Ascending aorta (tissue), 2 donors: Measurements from ENCODE around the gene DIAPH2. TPM values are rescaled to one million over a fixed set of nuclear protein-coding genes. Genes with fewer than 3 reads are reported as not detected.

Experiments used
- DNase-seq, 2 donors: peaks; one replicate each; pipeline ENCODE4 v3.0.0-alpha.2; 2019; ENCODE audit warnings: low spot score in 2 of 2
- H3K27ac ChIP-seq, 2 donors: fragments of 200-600 bp; sonication (generic); one replicate each; pipeline ENCODE4 v1.5.1; 2016 to 2017; ENCODE audit warnings: mild to moderate bottlenecking in 1 of 2
- H3K27me3 ChIP-seq: fragments of 200-600 bp; sonication (generic); one replicate; pipeline ENCODE4 v1.5.1; 2017
- H3K36me3 ChIP-seq, 2 donors: fragments of 200-600 bp; sonication (generic); one replicate each; pipeline ENCODE4 v1.5.1; 2016
- H3K4me1 ChIP-seq, 2 donors: fragments of 200-600 bp; sonication (generic); one replicate each; pipeline ENCODE4 v1.5.1; 2016 to 2017; ENCODE audit warnings: mild to moderate bottlenecking in 1 of 2
- H3K4me3 ChIP-seq, 2 donors: fragments of 200-600 bp; sonication (generic); one replicate each; pipeline ENCODE4 v1.5.1; 2016 to 2017; ENCODE audit warnings: mild to moderate bottlenecking in 1 of 2
- H3K9me3 ChIP-seq, 2 donors: fragments of 200-600 bp; sonication (generic); one replicate each; pipeline ENCODE4 v1.5.1; 2016
- CTCF ChIP-seq, 3 experiments: fragments of 200-600 bp in 2 of 3; fragments of 450-650 bp in 1 of 3; sonication (generic) in 2 of 3; IDR thresholded peaks; one replicate each; pipeline ENCODE4 v1.5.1; 2016 to 2019; ENCODE audit warnings: antibody characterized with exemption in 3 of 3, mild to moderate bottlenecking in 1 of 3, moderate library complexity in 1 of 3
- intact Hi-C: fragments of 100-400 bp; cut with DNase I; formaldehyde crosslinking; loops from one replicate; pipeline ENCODE4 v1.15.1; 2023
- total RNA-seq: library from RNA; depleted of rRNA; stranded (reverse); fragments of >200 nt; gene quantifications from one replicate; pipeline ENCODE4 v1.1.0, GENCODE V29; 2016

Gene DIAPH2
- total RNA-seq, 1 donor from 2014 or later, result 27.9 TPM

DNA sequence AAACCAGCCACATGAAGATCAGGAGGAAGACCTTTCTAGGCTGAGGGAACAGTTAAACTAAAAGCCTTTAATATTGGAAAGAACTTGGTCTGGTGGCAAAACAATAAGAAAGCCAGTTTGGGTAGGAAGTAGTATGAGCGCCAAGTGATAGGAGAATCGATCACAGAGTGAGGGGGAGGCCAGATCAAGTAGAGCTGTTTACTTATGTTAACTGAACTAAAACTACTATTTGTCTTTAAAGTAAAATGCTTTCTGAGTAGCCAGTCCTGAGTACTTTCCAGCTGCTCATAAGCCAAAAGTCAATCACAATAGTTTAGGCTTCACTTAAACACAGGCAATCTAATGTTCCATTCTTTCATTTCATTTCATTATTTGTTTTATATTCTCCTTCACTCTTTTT, 136.3 kb downstream of the DIAPH2 start:
- Histone ChIP-seq H3K36me3 (no peaks in the 10 kb centered on the region), H3K4me1 (no peaks in the 10 kb centered on the region), H3K4me3 (no peak overlapping the region), H3K27ac (no peak overlapping the region), H3K27me3 (no peaks in the 10 kb centered on the region), H3K9me3 (no peaks in the 10 kb centered on the region)
- TF ChIP-seq CTCF (IDR thresholded peaks at IDR 0.05), result no peak
- intact Hi-C loops, result no loop called here
- DNase-seq, result no peak

DNA sequence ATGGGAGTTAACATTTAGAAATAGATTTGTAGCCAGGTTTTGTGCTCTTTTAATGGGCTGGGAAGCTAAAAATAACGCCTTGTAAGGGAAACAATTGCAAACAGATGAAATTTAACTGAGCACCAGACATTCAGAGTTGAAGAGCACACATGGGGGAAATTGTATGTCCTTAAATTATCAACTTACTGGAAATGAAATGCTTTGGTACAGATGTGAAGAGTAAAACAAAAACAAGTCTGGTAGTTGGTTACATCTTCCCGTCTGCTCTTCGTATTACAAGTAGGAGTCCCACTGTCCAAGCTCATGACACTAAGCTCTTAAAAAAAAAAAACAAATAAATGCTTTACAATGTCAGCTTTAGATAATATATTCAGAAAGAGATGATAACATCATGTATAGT, 139.5 kb downstream of the DIAPH2 start:
- Histone ChIP-seq H3K4me3 (no peak overlapping the region), H3K9me3 (no peaks in the 10 kb centered on the region), H3K4me1 (no peaks in the 10 kb centered on the region), H3K36me3 (no peaks in the 10 kb centered on the region), H3K27ac (no peak overlapping the region), H3K27me3 (no peaks in the 10 kb centered on the region)
- intact Hi-C loops, result no loop called here
- no peak for DNase-seq
- no peak for TF ChIP-seq CTCF (IDR thresholded peaks at IDR 0.05)

DNA sequence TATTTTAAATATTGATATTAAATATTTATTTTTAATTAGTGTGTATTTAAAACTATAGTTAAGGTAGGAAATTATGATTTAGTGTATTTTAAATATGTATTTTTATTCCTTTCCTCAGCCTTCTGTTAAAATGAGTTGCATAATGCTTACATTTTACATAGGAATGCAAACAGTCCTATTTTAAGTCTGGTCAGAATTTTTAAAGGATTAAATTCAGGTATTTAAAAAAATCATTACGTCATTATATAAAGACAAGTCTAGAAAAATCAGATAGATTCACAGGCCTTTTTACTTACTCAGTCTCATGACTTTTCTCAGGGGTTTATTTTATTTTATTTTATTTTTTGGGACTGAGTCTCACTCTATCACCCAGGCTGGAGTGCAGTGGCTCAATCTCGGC, 148.7 kb downstream of the DIAPH2 start:
- DNase-seq, result no peak
- Histone ChIP-seq H3K4me1 (no peaks in the 10 kb centered on the region), H3K4me3 (no peak overlapping the region), H3K9me3 (no peaks in the 10 kb centered on the region), H3K27ac (no peak overlapping the region), H3K27me3 (no peaks in the 10 kb centered on the region), H3K36me3 (no peaks in the 10 kb centered on the region)
- intact Hi-C loops, result no loop called here
- TF ChIP-seq CTCF (IDR thresholded peaks at IDR 0.05), result no peak

GRCh38 chrX:96834137-96834536, 149.5 kb downstream of the DIAPH2 start:
- no peak for TF ChIP-seq CTCF (IDR thresholded peaks at IDR 0.05)

GRCh38 chrX:96835660-96836289, 151.1 kb downstream of the DIAPH2 start:
- H3K36me3 ChIP-seq, result no peaks in the 10 kb centered on the region
- H3K4me3 ChIP-seq, result no peak overlapping the region
- H3K27ac ChIP-seq, result no peak overlapping the region
- TF ChIP-seq CTCF (IDR thresholded peaks at IDR 0.05), result no peak
- no peaks in the 10 kb centered on the region for H3K4me1 ChIP-seq
- no peaks in the 10 kb centered on the region for H3K9me3 ChIP-seq
- no peak for DNase-seq
- intact Hi-C loops, result no loop called here
- no peaks in the 10 kb centered on the region for H3K27me3 ChIP-seq

More at GRCh38 chrX:96834137-96834536, 149.5 kb downstream of the DIAPH2 start:
- Histone ChIP-seq H3K36me3 (no peaks in the 10 kb centered on the region), H3K27me3 (no peaks in the 10 kb centered on the region), H3K9me3 (no peaks in the 10 kb centered on the region), H3K27ac (no peak overlapping the region), H3K4me1 (no peaks in the 10 kb centered on the region), H3K4me3 (no peak overlapping the region)
- no peak for DNase-seq
- intact Hi-C loops, result no loop called here

- intact Hi-C loops, result no loop called here
- H3K36me3 ChIP-seq, result no peaks in the 10 kb centered on the region
Measured at GRCh38 chrX:96837808-96838207, 153.2 kb downstream of the DIAPH2 start.

More at GRCh38 chrX:96837808-96838207, 153.2 kb downstream of the DIAPH2 start:
- no peaks in the 10 kb centered on the region for H3K27me3 ChIP-seq
- H3K27ac ChIP-seq, result no peak overlapping the region
- H3K9me3 ChIP-seq, result no peaks in the 10 kb centered on the region
- TF ChIP-seq CTCF (IDR thresholded peaks at IDR 0.05), result no peak
- no peak overlapping the region for H3K4me3 ChIP-seq
- H3K4me1 ChIP-seq, result no peaks in the 10 kb centered on the region
- no peak for DNase-seq
